ENCODE measurements around the gene IRGQ.

Gene IRGQ

DNA sequence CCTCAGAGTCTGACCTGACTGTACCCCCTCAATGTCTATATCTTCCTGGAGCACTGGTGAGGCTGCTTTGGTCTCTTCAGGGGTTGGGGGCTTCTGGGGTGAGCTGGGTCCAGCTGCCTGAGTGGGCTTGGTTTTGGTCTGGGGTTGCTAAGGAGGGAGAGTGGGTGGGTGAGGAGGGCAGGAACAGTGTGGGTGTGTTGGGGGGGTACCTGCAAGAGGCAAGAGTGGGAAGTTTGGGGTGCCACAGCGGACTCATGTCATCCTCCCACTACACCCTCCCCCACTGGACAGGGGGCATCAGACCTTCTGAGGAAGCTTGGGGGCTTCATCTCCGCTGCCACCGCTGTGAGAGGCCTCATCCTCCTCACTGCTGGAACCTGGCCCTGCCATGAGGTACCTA, 49.4 kb downstream of the IRGQ start:
- DNase-seq (ENCODE audit: low read depth in 2 of 2), result no peak

DNA sequence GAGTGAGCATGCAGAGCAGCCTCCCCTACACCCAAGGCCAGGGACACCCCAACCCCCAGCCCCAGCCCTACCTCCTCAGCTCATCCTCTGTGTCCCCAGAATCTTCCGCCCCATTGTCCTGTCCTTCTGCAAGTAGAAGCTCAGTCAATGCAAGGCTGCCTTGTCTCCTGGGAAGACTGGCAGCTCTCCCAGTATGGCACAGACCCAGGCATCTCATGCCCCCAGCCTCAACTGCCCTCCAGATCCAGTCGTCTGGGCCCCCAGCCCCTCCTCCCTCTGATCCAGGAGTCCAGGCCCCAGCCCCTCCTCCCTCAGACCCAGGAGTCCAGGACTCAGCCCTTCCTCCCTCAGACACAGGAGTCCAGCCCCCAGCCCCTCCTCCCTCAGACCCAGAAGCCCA, 50.0 kb downstream of the IRGQ start:
- DNase-seq (ENCODE audit: low read depth in 2 of 2), result no peak

DNA sequence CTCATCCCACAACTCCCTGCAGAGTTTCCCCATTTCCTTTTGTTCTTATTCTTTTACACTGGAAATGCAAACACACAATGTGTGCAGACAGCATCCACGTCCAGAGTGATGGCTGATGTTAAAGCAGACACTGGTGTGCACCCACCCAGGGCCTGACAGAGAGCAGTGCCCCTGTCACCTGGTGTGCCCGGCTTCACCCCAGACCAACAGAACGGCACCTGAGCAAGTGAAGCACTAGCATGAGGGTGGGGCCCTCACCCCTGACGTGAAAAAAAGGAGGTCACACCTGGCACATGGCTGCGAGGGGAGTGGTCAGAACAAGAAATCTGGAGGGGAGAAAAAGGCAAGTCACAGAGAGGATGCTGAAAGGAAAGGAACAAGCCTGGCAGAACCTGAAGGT, 50.7 kb downstream of the IRGQ start:
- no peak for DNase-seq (ENCODE audit: low read depth in 2 of 2)

DNA sequence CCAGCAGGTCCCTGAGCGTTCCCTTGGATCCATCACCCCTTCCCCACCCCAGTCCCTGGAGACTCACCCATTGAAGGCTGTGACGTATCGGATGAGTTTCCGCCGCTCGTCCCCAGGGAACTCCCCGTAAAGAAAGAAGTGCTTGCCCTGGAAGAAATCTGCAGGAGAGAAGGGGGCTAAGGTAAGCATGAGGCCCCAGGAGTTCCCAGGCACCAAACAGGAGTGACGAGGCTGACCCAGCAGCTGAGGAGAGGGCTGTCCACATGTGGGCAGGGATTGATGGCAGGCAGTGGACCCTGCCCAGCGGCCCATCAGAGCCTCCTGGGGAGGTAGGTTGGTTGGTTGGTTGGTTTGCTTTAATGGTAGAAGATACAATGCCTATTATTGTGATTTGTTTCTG, 51.9 kb downstream of the IRGQ start:
- DNase-seq (ENCODE audit: low read depth in 2 of 2), result no peak

DNA sequence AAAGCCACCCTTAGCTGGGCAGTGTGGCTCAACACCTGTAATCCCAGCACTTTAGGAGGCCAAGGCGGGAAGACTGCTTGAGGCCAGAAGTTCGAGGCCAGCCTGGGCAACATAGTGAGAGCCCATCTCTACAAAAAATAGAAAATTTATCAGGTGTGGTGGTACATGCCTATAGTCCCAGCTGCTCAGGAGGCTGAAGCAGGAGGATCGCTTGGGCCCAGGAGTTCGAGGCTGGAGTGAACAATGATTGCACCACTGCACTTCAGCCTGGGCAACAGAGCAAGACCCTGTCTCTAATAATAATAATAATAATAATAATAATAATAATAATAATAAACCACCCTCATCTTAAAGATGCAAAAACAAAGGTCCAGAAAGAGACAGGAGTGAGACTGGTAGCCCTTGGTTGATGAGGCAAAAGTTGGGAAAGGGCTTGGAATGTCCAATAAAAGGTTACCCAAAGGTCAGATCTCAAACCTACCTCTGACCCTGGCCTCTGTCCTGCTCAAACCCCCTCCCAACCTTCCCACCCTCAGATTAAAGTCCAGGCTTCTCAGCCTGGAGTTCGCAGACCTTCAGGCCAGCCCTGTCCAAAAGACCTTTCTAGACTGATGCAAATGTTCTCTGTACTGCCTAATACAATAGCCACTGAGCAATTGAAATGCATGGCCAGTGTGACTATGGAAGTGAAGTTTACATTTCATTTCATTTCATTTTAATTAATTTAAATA, 53.8 kb downstream of the IRGQ start:
- no peak for DNase-seq (ENCODE audit: low read depth in 2 of 2)

DNA sequence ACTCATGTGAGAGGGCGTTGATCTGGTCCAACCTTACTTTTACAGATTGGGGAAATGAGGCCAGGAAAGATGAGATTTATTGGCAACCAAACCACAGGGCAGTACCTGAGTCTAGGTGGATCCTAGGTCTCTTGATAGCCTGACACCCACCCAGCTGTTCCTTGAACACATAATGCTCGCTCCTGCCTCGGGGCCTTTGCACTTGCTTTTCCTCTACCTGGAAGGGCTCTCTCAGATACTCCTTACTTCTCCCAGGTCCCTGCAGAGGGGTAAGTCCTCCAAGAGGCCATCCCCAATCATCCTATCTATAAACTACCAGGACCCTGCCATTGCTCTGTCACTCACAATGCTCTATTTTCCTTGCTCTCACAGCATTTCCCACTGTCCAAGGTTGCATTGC, 55.6 kb downstream of the IRGQ start:
- DNase-seq (ENCODE audit: low read depth in 2 of 2), result no peak

DNA sequence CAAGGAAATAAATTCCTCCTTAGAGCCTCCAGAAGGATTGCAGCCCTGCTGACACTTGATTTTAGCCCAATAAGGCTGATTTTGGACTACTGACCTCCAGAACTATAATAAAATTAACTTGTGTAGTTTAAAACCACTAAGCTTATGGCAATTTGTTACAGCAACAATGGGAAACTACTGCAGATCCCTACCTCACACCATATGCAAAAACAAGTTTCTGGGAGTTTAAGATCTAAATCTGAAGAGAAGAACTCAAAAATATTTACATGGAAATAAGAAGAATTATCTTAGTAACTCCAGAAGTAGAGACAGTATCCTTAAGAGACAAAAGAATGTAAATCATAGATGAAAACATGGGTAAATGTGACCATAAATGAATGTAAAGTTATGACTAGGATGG, 57.0 kb downstream of the IRGQ start:
- DNase-seq (ENCODE audit: low read depth in 2 of 2), result no peak

DNA sequence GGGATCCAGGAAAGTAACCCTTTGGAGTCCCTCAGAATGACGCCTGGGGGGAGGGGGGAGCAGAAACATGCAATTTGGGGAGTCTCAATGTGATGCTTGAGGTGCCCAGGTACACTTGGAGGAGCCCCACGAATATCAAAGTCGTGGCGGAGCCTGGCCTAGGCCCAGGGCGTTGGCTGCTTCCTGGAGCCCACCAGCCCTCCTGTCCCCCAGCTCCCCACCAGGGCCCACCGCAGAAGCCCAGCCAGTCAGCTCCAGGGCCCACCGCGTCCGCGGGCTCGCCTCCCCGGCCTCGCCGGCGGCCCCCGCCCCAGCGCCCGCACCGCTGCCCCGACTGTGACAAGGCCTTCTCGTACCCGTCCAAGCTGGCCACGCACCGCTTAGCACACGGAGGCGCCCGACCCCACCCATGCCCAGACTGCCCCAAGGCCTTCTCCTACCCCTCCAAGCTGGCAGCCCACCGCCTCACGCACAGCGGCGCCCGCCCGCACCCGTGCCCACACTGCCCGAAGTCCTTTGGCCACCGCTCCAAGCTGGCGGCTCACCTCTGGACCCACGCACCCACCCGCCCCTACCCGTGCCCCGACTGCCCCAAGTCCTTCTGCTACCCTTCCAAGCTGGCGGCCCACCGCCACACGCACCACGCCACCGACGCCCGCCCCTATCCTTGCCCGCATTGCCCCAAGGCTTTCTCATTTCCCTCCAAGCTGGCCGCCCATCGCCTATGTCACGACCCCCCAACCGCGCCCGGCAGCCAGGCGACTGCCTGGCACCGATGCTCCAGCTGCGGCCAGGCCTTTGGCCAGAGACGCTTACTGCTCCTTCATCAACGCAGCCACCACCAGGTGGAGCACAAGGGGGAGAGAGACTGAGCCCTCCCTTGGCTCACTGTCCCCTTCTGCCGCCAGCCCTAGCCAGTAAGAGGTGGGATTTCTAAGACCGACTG, 60.8 kb downstream of the IRGQ start:
- no peak for DNase-seq (ENCODE audit: low read depth in 2 of 2)

All from stimulated activated CD4-positive, alpha-beta T cell treated with anti-CD3 and anti-CD28 coated beads, Interleukin-12 subunit alpha, Interleukin-12 subunit beta, amount 100 ng/mL, for 24 hours (primary cell).